Smooth muscle cell (in vitro differentiated cells): ENCODE results near the gene NOXA1. TPM values are rescaled to one million over a fixed set of nuclear protein-coding genes. Genes with fewer than 3 reads are reported as not detected.
A peak's percentile ranks its signal among the peaks of the same experiment; 100 is the strongest.

Experiments
- DNase-seq: peaks from one replicate; lab custom pipeline; 2025; ENCODE audit not compliant: unreplicated experiment; lab: John Stamatoyannopoulos, UW
- H2AFZ ChIP-seq: fragments of 200-600 bp; sonication (generic); 2 replicates; pipeline ENCODE4 v1.6.0; 2016; ENCODE audit warnings: antibody characterized with exemption, low read depth, mild to moderate bottlenecking
- H3F3A ChIP-seq: fragments of 200-600 bp; sonication (generic); 2 replicates; pipeline ENCODE4 v1.6.0; 2017; ENCODE audit warnings: antibody characterized with exemption, low read depth
- H3K27ac ChIP-seq: fragments of 200-600 bp; sonication (generic); 2 replicates; pipeline ENCODE4 v1.5.1; 2016; ENCODE audit warnings: low read depth, mild to moderate bottlenecking
- H3K27me3 ChIP-seq: fragments of 200-600 bp; sonication (generic); 2 replicates; pipeline ENCODE4 v1.6.1; 2016; ENCODE audit warnings: low read depth, mild to moderate bottlenecking
- H3K36me3 ChIP-seq: fragments of 200-600 bp; sonication (generic); 2 replicates; pipeline ENCODE4 v1.5.1; 2016; ENCODE audit warnings: low read depth
- H3K4me1 ChIP-seq: fragments of 200-600 bp; sonication (generic); 2 replicates; pipeline ENCODE4 v1.5.1; 2016; ENCODE audit warnings: low read depth
- H3K4me2 ChIP-seq: fragments of 200-600 bp; sonication (generic); 2 replicates; pipeline ENCODE4 v1.6.0; 2016; ENCODE audit warnings: mild to moderate bottlenecking
- H3K4me3 ChIP-seq: fragments of 200-600 bp; sonication (generic); 2 replicates; pipeline ENCODE4 v1.5.1; 2016; ENCODE audit warnings: mild to moderate bottlenecking
- H3K79me2 ChIP-seq: fragments of 200-600 bp; sonication (generic); 2 replicates; pipeline ENCODE4 v1.6.0; 2016; ENCODE audit warnings: low read depth, mild to moderate bottlenecking
- H3K9ac ChIP-seq: fragments of 200-600 bp; sonication (generic); 2 replicates; pipeline ENCODE4 v1.6.0; 2016; ENCODE audit warnings: low read depth
- H3K9me3 ChIP-seq: fragments of 200-600 bp; sonication (generic); replicated peaks from 2 replicates; pipeline ENCODE4 v1.5.1; 2016; ENCODE audit warnings: low read depth
- H4K20me1 ChIP-seq: fragments of 200-600 bp; sonication (generic); 2 replicates; pipeline ENCODE4 v1.6.0; 2016; ENCODE audit warnings: low read depth
- CTCF ChIP-seq: fragments of 200-600 bp; sonication (generic); IDR thresholded peaks from 2 replicates; pipeline ENCODE4 v1.5.1; 2017; ENCODE audit warnings: borderline replicate concordance, mild to moderate bottlenecking, antibody characterized with exemption; ENCODE audit not compliant: insufficient read depth, poor library complexity, severe bottlenecking
- WGBS: methylation state at CpG from one replicate; pipeline ENCODE4 v1.1.7; 2016; ENCODE audit warnings: low lambda C conversion rate; 5-methylcytosine and 5-hydroxymethylcytosine counted together
- polyA plus RNA-seq: library from polyadenylated mRNA; unstranded; fragments of >200 nt; fragmentation: Nextera tagmentation; extraction: Ambion mirVana; gene quantifications from 2 replicates; pipeline ENCODE4 v1.2.1, GENCODE V29; 2016
- total RNA-seq: library from RNA; depleted of rRNA; stranded (reverse); fragments of >200 nt; gene quantifications from 2 replicates; pipeline ENCODE4 v1.2.3, GENCODE V29; 2014

NOXA1 gene
- total and polyA plus RNA-seq, 2 experiments from 2014 or later = 0.09 to 0.81 TPM

DNA sequence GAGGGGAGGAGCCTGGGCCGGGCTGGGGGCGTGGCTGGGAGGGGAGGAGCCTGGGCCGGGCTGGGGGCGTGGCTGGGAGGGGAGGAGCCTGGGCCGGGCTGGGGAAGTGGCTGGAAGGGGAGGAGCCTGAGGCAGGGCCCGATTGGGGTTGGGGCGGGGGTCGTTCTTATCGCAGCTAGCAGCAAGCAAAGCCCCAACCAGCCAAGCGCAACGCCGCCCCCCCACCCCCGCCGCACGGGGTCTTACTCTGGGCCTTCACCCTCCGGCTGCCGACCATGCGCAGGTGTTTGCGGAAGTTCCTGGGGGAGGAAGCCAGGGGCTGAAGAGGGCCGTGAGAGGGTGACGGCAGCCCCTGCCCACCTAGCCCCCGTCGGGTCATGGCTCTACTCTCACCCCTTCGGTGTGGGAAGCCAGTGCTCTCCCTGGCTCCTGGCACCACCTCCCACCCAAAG is 31.0 kb downstream of the NOXA1 start:
- WGBS = 40% methylated on average over 5 of the region's 24 CpGs
- Histone ChIP-seq H3K27me3 (no peaks in the 10 kb centered on the region), H3K4me1 (peaks cover 11% of the 10 kb centered on the region), H3F3A (no peaks in the 10 kb centered on the region), H3K79me2 (peaks cover 6% of the 10 kb centered on the region), H3K4me3 (no peak overlapping the region), H3K9me3 (no peaks in the 10 kb centered on the region), H3K27ac (no peak overlapping the region), H2AFZ (no peak overlapping the region), H3K9ac (no peak overlapping the region), H3K36me3 (no peaks in the 10 kb centered on the region), H3K4me2 (peak overlapping the region; percentile 44), H4K20me1 (peaks cover 12% of the 10 kb centered on the region)
- no peak for DNase-seq
- no peak for TF ChIP-seq CTCF

GRCh38 chr9:137454597-137455358 is 31.6 kb downstream of the NOXA1 start:
- H3K36me3 ChIP-seq = no peaks in the 10 kb centered on the region
- no peaks in the 10 kb centered on the region for H3K9me3 ChIP-seq
- no peaks in the 10 kb centered on the region for H3F3A ChIP-seq
- H3K79me2 ChIP-seq = peaks cover 6% of the 10 kb centered on the region
- no peak for TF ChIP-seq CTCF
- DNase-seq = no peak
- no peaks in the 10 kb centered on the region for H3K27me3 ChIP-seq
- peaks cover 11% of the 10 kb centered on the region for H3K4me1 ChIP-seq
- WGBS = 63% methylated on average over 30 of the region's 30 CpGs
- H4K20me1 ChIP-seq = peaks cover 12% of the 10 kb centered on the region
- no peak overlapping the region for H3K27ac ChIP-seq
- peak overlapping the region; percentile 44 for H3K4me2 ChIP-seq
- H3K9ac ChIP-seq = no peak overlapping the region
- H3K4me3 ChIP-seq = no peak overlapping the region
- no peak overlapping the region for H2AFZ ChIP-seq

GRCh38 chr9:137455359-137455991 is 32.3 kb downstream of the NOXA1 start:
- Histone ChIP-seq H3K27ac (no peak overlapping the region), H3K9me3 (no peaks in the 10 kb centered on the region), H3K79me2 (peaks cover 6% of the 10 kb centered on the region), H3K36me3 (no peaks in the 10 kb centered on the region), H3F3A (no peaks in the 10 kb centered on the region), H3K4me2 (no peak overlapping the region), H3K4me3 (no peak overlapping the region), H4K20me1 (peaks cover 12% of the 10 kb centered on the region), H2AFZ (no peak overlapping the region), H3K27me3 (no peaks in the 10 kb centered on the region), H3K4me1 (peaks cover 11% of the 10 kb centered on the region), H3K9ac (no peak overlapping the region)
- no peak for DNase-seq
- WGBS = 90% methylated on average over 18 of the region's 18 CpGs
- no peak for TF ChIP-seq CTCF
